Measurements from ENCODE around the gene PLA2G4A.
"Not testable (repeated sequence)": the region's sequence is repeated elsewhere in the genome, so short reads cannot be mapped to it uniquely, and the experiment has no call there.

Gene PLA2G4A

DNA sequence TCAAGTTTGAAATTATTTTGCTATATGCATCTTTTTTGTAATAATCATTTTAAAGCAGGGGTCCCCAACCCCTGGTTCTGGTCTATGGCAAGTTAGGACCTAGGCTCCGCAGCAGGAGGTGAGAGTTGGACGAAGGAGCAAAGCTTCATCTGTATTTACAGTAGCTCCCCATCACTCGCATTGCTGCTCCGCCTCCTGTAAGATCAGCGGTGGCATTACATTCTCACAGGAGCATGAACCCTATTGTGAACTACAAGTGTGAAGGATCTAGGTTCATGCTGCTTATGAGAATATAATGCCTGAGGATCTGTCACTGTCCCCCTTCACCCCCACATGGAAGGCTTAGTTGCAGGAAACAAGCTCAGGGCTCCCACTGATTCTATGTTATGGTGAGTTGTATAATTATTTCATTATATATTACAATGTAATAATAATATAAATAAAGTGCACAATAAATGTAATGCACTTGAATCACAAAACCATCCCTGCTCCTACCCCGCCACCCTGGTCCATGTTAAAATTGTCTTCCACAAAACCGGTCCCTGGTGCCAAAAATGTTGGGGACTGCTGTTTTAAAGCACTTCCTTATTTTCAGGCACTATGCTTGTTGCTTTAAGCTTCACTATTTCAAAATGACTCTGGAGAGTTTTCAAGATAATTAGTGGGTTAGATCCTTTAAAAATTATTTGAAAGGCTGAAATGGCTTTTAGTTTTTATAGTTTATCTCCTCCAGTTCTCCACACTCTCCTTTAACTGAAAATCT lies 74.8 kb downstream of the PLA2G4A start:
- Mint-ChIP-seq H3K4me1 (ENCODE audit: low read depth) (no peaks in the 10 kb centered on the region), H3K36me3 (no peaks in the 10 kb centered on the region), H3K4me3 (no peak overlapping the region), H3K27ac (no peak overlapping the region), H3K9me3 (ENCODE audit: low read depth) (no peaks in the 10 kb centered on the region), H3K27me3 (no peaks in the 10 kb centered on the region)

DNA sequence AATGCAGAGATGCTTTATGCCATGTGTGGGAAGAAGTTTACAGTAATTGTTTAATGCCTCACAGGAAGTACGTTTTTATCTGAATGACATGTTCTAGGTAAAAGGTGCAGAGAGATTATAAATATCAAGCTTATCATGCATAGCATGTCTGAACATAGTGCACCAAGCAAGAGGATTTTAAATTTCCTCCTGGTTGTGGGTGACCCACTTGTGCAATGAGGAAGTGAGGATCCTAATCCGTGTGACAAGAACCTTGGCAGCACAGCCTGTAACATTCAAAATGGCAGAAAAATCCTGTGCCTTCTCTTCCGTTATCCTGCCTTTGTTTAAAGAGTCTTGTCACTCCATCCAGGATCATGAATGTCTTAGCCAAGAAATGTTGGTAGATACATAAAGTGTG lies 75.6 kb downstream of the PLA2G4A start:
- H3K9me3 Mint-ChIP-seq (ENCODE audit: low read depth): no peaks in the 10 kb centered on the region
- H3K36me3 Mint-ChIP-seq: no peaks in the 10 kb centered on the region
- H3K27ac Mint-ChIP-seq: no peak overlapping the region
- no peaks in the 10 kb centered on the region for H3K4me1 Mint-ChIP-seq (ENCODE audit: low read depth)
- no peaks in the 10 kb centered on the region for H3K27me3 Mint-ChIP-seq
- no peak overlapping the region for H3K4me3 Mint-ChIP-seq

DNA sequence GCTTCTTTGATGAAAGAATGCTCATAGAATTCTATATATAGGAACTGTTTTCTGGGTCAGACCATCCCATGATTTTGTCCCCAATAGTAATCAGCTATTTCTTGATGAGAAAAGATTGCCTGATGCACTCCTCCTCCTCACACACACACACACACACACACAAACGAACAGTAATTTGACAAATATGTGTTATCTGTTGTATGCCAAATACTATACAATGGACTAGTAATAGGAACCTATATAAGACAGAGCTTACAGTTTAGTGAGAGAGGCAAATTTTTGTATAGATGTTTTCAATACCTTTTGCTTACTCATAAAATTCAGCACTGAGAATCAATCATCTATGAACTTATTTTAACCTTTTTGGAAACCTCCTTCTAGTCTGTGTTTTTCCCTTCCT lies 76.8 kb downstream of the PLA2G4A start:
- H3K27me3 Mint-ChIP-seq: no peaks in the 10 kb centered on the region

DNA sequence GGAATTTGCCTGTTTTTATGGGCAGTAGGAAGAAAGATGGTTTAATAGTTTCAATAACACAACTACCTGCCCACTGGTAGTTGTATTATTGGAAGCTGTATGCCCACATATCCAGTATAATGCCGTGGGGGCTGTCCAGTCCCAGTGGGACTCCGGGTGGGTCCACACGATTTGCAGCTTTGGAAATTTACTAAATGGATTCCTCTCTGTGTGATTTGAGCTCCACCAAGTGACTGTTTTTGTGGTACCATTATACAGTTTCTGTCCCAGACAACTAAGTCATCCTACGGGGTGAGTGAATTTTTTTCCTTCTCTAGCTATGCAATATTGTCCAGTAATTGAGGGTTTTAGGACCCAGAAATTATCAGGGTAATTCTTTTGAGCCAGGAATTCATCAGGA lies 86.8 kb downstream of the PLA2G4A start:
- H3K9me3 Mint-ChIP-seq (ENCODE audit: low read depth): no peaks in the 10 kb centered on the region
- no peaks in the 10 kb centered on the region for H3K27me3 Mint-ChIP-seq
- H3K27ac Mint-ChIP-seq: no peak overlapping the region
- H3K36me3 Mint-ChIP-seq: no peaks in the 10 kb centered on the region
- H3K4me3 Mint-ChIP-seq: no peak overlapping the region
- H3K4me1 Mint-ChIP-seq (ENCODE audit: low read depth): no peaks in the 10 kb centered on the region

More for the DNA sequence above, 76.8 kb downstream of the PLA2G4A start:
- Mint-ChIP-seq H3K4me1 (ENCODE audit: low read depth) (no peaks in the 10 kb centered on the region), H3K4me3 (no peak overlapping the region), H3K9me3 (ENCODE audit: low read depth) (no peaks in the 10 kb centered on the region), H3K27ac (no peak overlapping the region), H3K36me3 (no peaks in the 10 kb centered on the region)

DNA sequence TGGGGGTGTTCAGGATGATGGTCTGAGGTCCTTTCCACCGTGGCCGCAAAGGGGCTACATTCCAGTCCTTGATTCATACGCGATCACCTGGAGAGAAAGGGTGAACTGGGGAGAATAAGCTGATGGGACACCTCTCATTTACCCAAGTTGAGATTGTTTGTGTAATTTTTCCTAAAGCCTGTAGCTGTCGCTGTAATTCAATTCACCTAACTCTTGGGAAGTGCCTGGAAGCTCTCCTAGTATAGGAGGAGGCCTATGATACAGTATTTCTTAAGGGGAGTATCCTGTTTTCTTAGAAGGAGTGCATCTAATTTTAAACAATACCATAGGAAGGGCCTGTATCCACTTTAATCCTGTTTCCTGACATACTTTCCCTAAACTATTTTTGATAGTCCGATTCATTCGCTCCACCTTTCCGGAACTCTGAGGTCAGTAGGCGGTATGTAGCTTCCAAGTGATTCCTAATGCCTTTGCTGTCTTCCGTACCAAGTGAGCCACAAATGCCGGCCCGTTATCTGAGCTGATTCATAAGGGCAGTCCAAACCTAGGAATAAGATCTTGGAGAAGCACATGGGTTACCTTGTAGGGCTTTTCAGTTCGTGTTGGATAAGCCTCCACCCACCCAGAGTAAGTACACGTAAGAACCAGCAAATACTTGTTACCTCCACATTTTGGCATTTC lies 88.5 kb downstream of the PLA2G4A start:
- not testable (repeated sequence) for H3K36me3 Mint-ChIP-seq; H3K9me3 Mint-ChIP-seq (ENCODE audit: low read depth); H3K27ac Mint-ChIP-seq; H3K4me3 Mint-ChIP-seq; H3K27me3 Mint-ChIP-seq; H3K4me1 Mint-ChIP-seq (ENCODE audit: low read depth)

DNA sequence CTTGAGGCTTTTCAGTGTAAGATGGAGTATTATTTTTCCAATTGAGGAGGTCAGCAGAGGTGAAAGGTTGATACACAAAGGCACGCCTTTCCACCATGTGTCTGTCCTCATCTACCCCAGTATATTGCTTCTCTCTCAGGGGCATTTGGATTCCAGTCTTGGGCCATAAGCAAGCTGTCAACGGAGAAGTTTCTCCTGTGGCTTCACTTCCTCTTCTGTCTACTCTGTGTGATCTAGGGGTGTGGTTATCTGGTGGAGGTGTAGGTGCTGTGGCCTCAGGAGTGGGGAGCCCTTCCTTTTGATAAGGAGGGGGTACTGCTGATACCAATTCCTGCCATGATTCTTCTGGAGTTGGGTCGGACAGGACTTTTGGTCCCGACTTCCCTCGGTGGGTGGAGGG lies 92.6 kb downstream of the PLA2G4A start:
- H3K36me3 Mint-ChIP-seq; H3K4me1 Mint-ChIP-seq (ENCODE audit: low read depth); H3K4me3 Mint-ChIP-seq; H3K27ac Mint-ChIP-seq; H3K9me3 Mint-ChIP-seq (ENCODE audit: low read depth); H3K27me3 Mint-ChIP-seq: not testable (repeated sequence)

DNA sequence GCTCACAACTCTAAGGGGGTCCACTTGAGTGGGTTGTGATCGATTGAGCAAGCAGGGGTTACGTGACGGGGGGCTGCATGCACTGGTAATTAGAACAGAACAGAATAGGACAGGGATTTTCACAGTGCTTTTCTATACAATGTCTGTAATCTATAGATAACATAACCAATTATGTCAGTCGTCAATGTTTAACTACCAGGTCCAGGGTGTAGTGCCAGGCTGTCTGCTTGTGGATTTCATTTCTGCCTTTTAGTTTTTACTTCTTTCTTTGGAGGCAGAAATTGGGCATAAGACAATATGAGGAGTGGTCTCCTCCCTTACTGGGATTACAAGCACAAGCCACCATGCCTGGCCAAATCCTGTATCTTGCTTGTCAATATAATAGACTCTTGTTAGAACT lies 94.1 kb downstream of the PLA2G4A start:
- H3K27me3 Mint-ChIP-seq; H3K4me3 Mint-ChIP-seq; H3K27ac Mint-ChIP-seq; H3K4me1 Mint-ChIP-seq (ENCODE audit: low read depth); H3K36me3 Mint-ChIP-seq; H3K9me3 Mint-ChIP-seq (ENCODE audit: low read depth): not testable (repeated sequence)

DNA sequence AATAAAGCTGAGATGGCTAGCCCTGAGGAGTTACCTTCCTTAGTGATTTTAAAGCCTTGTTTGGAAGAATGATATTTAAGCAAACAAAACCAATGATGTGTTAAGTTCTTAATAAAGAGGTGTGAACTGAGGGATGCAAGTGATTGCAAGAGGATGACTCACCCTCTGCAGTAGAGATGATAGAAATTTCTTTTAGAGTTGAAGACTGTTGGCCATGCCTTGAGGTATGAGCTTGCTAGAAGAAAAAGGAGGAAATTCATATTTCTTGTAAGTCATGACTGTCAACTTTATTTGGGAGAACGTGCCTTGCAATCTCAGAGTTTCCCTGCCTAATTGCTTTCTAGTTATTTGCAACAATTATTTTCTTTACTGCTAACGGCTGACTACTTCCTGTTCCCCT lies 94.7 kb downstream of the PLA2G4A start:
- H3K9me3 Mint-ChIP-seq (ENCODE audit: low read depth): no peaks in the 10 kb centered on the region
- no peaks in the 10 kb centered on the region for H3K4me1 Mint-ChIP-seq (ENCODE audit: low read depth)
- no peak overlapping the region for H3K4me3 Mint-ChIP-seq
- H3K36me3 Mint-ChIP-seq: no peaks in the 10 kb centered on the region
- no peaks in the 10 kb centered on the region for H3K27me3 Mint-ChIP-seq
- H3K27ac Mint-ChIP-seq: no peak overlapping the region

DNA sequence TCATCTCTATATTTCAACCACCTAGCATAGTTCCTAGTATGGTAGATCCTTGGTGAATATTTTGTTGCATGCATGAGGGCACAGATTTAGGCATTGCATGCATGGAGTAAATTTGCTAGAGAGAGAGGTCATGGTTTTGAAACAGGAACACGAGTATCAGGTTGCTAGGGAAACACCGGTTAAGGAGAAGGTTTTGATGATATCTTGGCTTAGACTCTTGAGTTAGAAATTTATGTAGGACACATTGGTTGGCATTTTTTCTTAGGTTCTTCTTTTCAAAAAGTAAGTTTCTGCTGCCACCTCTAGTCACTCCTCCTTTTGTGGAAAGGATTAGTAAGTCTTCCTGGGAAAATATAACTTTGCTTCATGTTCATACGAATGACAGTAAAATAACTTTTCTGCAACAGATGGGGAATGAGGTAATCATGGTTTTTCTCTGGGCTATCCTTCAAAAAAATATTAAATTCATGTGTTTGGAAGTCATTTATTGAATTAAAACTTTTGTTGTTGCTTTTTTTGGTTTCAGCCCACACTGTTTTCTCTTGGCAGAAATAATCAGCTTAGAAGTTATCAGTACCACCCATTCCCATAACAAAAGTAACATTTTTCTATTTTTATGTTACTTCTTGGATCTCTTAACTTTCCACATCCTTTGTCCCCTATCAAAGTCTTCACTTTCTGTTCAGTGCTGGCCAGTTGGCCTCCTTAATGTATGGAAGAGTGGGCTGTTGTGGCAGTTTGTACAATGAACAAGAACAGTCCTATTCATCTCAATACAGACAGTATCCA lies 97.3 kb downstream of the PLA2G4A start:
- no peaks in the 10 kb centered on the region for H3K4me1 Mint-ChIP-seq (ENCODE audit: low read depth)
- no peaks in the 10 kb centered on the region for H3K27me3 Mint-ChIP-seq
- H3K27ac Mint-ChIP-seq: no peak overlapping the region
- no peaks in the 10 kb centered on the region for H3K36me3 Mint-ChIP-seq
- no peaks in the 10 kb centered on the region for H3K9me3 Mint-ChIP-seq (ENCODE audit: low read depth)
- no peak overlapping the region for H3K4me3 Mint-ChIP-seq

DNA sequence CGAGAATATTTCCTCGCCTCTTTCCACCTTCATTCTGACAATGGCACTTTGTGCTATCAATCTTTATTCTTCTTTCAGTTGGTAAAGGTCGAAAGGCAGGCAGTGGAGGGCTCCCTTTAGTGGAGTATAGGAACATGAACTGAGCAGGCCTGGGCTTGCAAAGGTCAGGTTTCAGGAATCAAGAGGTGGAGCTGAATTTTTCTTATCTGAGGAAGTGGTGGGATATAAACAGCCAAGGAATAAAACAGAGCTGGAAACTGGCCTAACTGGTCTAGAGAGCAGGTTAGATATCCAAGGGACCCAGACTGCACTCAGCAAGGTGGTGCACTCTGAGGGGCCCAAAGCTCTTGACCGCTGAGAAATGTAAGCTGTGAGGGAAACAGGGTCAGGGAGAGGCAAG lies 99.1 kb downstream of the PLA2G4A start:
- H3K4me1 Mint-ChIP-seq (ENCODE audit: low read depth): no peaks in the 10 kb centered on the region
- no peak overlapping the region for H3K4me3 Mint-ChIP-seq
- H3K36me3 Mint-ChIP-seq: no peaks in the 10 kb centered on the region

DNA sequence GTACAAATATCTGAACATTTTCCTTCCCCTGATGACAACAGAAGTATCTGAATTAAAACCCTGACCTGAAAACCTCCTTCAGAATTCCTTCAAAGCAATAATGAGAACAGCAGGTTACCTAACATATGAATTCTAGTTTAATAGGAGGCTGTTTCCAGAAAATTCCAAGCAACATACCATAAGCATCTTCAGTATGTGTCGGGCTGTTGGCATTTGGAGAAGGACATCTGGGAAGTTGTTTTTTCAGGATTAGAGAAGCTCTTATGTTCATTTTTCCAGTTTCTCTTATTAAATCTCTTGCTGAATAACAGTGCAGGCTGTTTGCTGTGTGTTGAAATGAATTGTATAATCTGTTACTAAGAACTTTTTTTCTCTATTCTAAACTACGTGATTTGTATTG lies 101.5 kb downstream of the PLA2G4A start:
- H3K27me3 Mint-ChIP-seq: no peaks in the 10 kb centered on the region

More for the DNA sequence above, 99.1 kb downstream of the PLA2G4A start:
- H3K27me3 Mint-ChIP-seq: no peaks in the 10 kb centered on the region
- H3K27ac Mint-ChIP-seq: no peak overlapping the region
- H3K9me3 Mint-ChIP-seq (ENCODE audit: low read depth): no peaks in the 10 kb centered on the region

DNA sequence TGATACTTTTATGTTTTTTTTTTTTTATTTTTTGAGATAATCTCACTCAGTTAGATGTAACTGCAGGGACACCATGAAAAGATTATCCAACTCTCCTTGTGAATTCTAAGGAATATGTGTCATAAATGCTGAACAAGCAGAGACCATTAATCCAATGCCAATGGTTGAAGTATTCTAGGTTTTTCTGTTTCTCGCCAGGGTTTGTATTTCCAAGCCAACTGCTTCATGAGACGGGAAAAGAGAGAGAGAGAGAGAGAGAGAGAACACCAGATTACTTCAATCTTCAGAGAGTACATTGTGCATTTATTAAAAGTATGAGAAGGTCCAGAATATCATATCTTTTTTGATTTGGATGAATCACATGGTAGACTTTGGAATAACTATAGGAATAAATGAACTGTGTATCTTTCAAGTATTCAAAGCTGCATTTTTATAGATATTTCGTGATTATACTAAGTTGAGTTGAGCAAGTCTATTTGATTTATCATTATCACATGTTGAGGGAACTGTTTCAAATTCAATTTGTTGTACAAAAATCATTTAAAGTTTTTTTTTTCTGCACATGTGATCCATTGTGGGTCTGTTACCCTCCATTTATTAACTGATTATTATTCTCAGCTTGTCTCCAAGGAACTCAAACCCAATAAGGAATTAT lies 108.4 kb downstream of the PLA2G4A start:
- no peaks in the 10 kb centered on the region for H3K4me1 Mint-ChIP-seq (ENCODE audit: low read depth)
- H3K4me3 Mint-ChIP-seq: no peak overlapping the region
- peaks cover 2% of the 10 kb centered on the region for H3K27me3 Mint-ChIP-seq
- H3K27ac Mint-ChIP-seq: no peak overlapping the region
- no peaks in the 10 kb centered on the region for H3K9me3 Mint-ChIP-seq (ENCODE audit: low read depth)
- no peaks in the 10 kb centered on the region for H3K36me3 Mint-ChIP-seq

More for the DNA sequence above, 101.5 kb downstream of the PLA2G4A start:
- no peak overlapping the region for H3K27ac Mint-ChIP-seq
- no peaks in the 10 kb centered on the region for H3K9me3 Mint-ChIP-seq (ENCODE audit: low read depth)
- H3K36me3 Mint-ChIP-seq: no peaks in the 10 kb centered on the region
- no peaks in the 10 kb centered on the region for H3K4me1 Mint-ChIP-seq (ENCODE audit: low read depth)
- no peak overlapping the region for H3K4me3 Mint-ChIP-seq

DNA sequence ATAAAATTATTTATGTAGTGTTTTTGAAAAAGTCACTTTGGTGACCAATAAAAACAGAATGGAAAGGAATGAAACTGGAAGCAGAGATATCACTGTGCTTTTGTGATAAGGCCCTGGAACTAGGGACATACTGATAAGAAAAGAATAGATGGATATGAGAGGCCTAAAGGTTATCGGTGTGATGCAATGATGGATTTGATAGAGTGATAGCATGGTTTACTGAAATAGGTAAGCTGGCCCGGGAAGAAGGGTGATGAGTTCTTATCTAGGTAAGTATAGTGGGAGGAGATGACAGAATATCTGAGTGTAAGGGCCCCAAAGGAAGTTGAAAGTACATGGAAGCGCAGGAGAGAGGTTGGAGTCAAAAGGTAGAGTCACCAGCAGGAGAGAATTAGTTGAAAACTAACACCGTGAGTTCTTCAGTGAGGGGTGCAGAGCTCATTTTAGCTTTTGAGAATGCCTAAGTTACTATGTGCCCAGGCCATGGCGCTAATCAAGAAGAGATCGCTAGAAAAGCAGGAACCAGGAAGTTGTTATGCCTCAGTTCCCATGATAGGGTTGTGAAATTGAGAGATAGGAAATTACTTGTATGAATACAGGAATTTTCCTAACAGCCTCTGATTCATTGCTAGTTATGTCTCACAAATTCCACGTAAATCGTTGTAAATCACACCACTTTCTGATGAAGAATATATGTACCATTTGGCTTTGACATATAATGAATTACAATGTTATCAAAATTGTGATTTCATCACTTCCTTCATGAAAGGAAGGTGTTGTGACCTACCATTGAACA lies 115.3 kb downstream of the PLA2G4A start:
- no peaks in the 10 kb centered on the region for H3K4me1 Mint-ChIP-seq (ENCODE audit: low read depth)
- no peak overlapping the region for H3K27ac Mint-ChIP-seq
- H3K4me3 Mint-ChIP-seq: no peak overlapping the region
- H3K27me3 Mint-ChIP-seq: peaks cover 5% of the 10 kb centered on the region
- no peaks in the 10 kb centered on the region for H3K9me3 Mint-ChIP-seq (ENCODE audit: low read depth)
- no peaks in the 10 kb centered on the region for H3K36me3 Mint-ChIP-seq

DNA sequence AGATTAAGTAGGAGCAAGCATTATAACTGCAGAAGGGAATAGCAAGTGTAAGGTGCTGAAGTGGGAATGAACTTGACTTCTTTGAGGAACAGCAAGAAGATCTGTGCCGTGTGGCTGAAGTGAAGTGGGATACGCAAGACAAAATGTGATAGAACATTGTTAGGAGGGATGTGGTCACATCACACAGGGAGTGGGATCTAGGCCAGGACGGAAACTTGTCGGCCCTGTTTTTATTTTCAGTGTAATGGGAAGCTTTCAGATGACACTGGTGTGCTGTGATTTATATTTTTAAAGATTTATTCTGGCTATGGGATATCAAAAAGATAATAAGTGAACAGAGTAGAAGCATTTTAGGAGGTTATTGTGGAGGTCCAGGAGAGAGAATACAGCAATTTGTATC lies 116.4 kb downstream of the PLA2G4A start:
- Mint-ChIP-seq H3K9me3 (ENCODE audit: low read depth) (no peaks in the 10 kb centered on the region), H3K27me3 (peaks cover 5% of the 10 kb centered on the region), H3K4me1 (ENCODE audit: low read depth) (no peaks in the 10 kb centered on the region), H3K36me3 (no peaks in the 10 kb centered on the region), H3K4me3 (no peak overlapping the region), H3K27ac (no peak overlapping the region)

Data from activated naive CD8-positive, alpha-beta T cell (primary cell).